ENCODE results near the gene STK32B.

DNA sequence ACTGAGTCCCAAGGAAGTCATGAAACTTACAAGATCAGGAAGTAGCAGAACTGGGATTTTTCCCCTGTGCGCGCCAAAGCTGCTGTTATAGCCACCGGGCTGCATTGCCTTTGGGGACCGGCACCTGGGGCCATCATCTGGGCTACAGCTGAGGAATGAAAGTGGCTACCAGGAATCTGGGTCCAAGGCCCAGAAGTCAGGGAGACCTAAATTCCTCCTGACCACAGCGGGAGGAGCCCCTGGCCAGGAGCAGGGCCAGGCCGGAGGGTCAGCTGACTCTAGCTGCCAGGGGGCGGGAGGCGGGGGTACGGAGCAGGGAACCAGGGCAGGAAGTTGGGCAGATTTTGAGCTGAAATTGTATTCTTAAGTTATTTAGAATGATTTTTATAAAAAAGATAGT lies 414.7 kb downstream of the STK32B start:
- TF ChIP-seq, protein P1, sequence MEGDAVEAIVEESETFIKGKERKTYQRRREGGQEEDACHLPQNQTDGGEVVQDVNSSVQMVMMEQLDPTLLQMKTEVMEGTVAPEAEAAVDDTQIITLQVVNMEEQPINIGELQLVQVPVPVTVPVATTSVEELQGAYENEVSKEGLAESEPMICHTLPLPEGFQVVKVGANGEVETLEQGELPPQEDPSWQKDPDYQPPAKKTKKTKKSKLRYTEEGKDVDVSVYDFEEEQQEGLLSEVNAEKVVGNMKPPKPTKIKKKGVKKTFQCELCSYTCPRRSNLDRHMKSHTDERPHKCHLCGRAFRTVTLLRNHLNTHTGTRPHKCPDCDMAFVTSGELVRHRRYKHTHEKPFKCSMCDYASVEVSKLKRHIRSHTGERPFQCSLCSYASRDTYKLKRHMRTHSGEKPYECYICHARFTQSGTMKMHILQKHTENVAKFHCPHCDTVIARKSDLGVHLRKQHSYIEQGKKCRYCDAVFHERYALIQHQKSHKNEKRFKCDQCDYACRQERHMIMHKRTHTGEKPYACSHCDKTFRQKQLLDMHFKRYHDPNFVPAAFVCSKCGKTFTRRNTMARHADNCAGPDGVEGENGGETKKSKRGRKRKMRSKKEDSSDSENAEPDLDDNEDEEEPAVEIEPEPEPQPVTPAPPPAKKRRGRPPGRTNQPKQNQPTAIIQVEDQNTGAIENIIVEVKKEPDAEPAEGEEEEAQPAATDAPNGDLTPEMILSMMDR (IDR thresholded peaks at IDR 0.05): no peak
- TF ChIP-seq SIN3A (IDR thresholded peaks at IDR 0.05; ENCODE audit: borderline replicate concordance, insufficient read depth, low read depth, low read length): no peak
- TF ChIP-seq POLR2AphosphoS5 (IDR thresholded peaks at IDR 0.05; ENCODE audit: low read depth, low read length): no peak
- no peak for TF ChIP-seq TCF7L2 (IDR thresholded peaks at IDR 0.05; ENCODE audit: low read depth, low read length)

All from Panc1 (cell line).